GM23338 (cell line): ENCODE results near the gene POLR2A.

Source experiments
- EZH2 ChIP-seq: fragments of 200-600 bp; sonication (generic); IDR thresholded peaks from one replicate; pipeline ENCODE4 v1.8.0; 2017; ENCODE audit warnings: antibody characterized with exemption, mild to moderate bottlenecking, low read depth; ENCODE audit not compliant: unreplicated experiment
- POLR2AphosphoS5 ChIP-seq: IDR thresholded peaks from 2 replicates; pipeline ENCODE4 v1.6.1; 2016; ENCODE audit warnings: antibody characterized with exemption, low read depth
- ZNF114 ChIP-seq: fragments of 250-450 bp; sonication (Bioruptor Pico); IDR thresholded peaks from 2 replicates; pipeline ENCODE4 v1.5.0; 2020; ENCODE audit warnings: mild to moderate bottlenecking, moderate library complexity
- TF ChIP-seq, protein P1 (sequence below), 2 experiments: fragments of 200-600 bp in 1 of 2; sonication (generic) in 1 of 2; conservative IDR thresholded peaks; 2 replicates each; pipeline versions ENCODE4 v1.5.1 to v1.6.1; 2016 to 2017; ENCODE audit warnings: antibody characterized with exemption in 2 of 2, low read depth in 2 of 2, mild to moderate bottlenecking in 2 of 2, moderate library complexity in 1 of 2
- TF ChIP-seq, protein P2 (sequence below): IDR thresholded peaks from one replicate; pipeline ENCODE4 v1.6.1; 2018; ENCODE audit warnings: antibody characterized with exemption; ENCODE audit not compliant: unreplicated experiment

DNA sequence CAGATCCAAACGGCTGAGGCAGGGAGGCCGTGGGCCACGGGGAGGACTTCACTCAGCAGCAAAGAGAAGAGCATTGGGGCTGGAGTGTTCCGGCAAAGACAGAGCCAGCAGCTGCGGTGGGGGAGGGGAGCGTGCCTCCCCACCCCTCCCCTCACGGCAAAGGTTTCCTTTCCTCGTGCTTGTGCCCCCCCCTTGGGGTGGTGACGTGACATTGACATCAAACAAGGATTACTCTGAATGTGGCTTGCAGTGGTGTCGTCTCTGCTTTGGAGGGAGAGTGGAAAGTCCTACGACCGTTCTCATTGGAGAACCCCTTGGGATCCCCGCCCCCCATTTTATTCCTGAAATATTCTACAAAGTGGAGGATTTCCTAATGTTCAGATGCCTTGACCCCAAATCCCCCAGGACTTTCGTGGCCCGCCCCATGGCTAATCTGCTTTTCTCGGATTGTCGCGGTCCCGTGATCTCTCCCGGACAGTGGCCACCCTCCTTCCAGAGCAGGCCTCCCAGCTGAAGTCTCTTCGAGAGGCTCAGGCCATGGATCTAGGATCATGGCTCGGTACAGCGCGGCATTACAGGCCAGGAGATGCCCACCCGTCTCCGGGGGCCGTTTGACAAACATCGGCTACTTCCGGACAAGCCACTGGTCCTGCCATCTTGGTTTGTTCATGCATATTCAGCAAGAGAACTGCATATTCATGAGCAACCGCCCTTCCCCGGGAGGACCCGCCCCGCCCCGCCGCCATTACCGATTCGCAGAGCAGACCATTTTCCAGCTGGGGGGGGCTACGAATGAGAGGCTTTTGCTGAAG lies 705 bp upstream of the POLR2A start:
- TF ChIP-seq, protein P1, sequence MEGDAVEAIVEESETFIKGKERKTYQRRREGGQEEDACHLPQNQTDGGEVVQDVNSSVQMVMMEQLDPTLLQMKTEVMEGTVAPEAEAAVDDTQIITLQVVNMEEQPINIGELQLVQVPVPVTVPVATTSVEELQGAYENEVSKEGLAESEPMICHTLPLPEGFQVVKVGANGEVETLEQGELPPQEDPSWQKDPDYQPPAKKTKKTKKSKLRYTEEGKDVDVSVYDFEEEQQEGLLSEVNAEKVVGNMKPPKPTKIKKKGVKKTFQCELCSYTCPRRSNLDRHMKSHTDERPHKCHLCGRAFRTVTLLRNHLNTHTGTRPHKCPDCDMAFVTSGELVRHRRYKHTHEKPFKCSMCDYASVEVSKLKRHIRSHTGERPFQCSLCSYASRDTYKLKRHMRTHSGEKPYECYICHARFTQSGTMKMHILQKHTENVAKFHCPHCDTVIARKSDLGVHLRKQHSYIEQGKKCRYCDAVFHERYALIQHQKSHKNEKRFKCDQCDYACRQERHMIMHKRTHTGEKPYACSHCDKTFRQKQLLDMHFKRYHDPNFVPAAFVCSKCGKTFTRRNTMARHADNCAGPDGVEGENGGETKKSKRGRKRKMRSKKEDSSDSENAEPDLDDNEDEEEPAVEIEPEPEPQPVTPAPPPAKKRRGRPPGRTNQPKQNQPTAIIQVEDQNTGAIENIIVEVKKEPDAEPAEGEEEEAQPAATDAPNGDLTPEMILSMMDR (conservative IDR thresholded peaks at IDR 0.05; ENCODE audit: low read depth in 2 of 2) = peak in 1 of 2 experiments; percentile 48; a peak in 2 of 4 replicates
- TF ChIP-seq ZNF114 (CRISPR knock-in tag) (no peak), EZH2 (no peak), POLR2AphosphoS5 (no peak; the same call in 1 of the 2 replicates)
- TF ChIP-seq, protein P2, sequence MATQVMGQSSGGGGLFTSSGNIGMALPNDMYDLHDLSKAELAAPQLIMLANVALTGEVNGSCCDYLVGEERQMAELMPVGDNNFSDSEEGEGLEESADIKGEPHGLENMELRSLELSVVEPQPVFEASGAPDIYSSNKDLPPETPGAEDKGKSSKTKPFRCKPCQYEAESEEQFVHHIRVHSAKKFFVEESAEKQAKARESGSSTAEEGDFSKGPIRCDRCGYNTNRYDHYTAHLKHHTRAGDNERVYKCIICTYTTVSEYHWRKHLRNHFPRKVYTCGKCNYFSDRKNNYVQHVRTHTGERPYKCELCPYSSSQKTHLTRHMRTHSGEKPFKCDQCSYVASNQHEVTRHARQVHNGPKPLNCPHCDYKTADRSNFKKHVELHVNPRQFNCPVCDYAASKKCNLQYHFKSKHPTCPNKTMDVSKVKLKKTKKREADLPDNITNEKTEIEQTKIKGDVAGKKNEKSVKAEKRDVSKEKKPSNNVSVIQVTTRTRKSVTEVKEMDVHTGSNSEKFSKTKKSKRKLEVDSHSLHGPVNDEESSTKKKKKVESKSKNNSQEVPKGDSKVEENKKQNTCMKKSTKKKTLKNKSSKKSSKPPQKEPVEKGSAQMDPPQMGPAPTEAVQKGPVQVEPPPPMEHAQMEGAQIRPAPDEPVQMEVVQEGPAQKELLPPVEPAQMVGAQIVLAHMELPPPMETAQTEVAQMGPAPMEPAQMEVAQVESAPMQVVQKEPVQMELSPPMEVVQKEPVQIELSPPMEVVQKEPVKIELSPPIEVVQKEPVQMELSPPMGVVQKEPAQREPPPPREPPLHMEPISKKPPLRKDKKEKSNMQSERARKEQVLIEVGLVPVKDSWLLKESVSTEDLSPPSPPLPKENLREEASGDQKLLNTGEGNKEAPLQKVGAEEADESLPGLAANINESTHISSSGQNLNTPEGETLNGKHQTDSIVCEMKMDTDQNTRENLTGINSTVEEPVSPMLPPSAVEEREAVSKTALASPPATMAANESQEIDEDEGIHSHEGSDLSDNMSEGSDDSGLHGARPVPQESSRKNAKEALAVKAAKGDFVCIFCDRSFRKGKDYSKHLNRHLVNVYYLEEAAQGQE = no peak
